SK-N-DZ (cell line): ENCODE results near the gene SCN1B.
A peak's percentile ranks its signal among the peaks of the same experiment; 100 is the strongest.
"Not testable (repeated sequence)": the region's sequence is repeated elsewhere in the genome, so short reads cannot be mapped to it uniquely, and the experiment has no call there.

Experiments used
- DNase-seq: peaks from one replicate; pipeline ENCODE4 v3.0.0-alpha.2; 2015; ENCODE audit warnings: low spot score

The SCN1B gene

GRCh38 chr19:35000647-35001501 lies 29.4 kb upstream of the SCN1B start:
- peak; percentile 32 for DNase-seq

- DNase-seq = no peak
These were observed 28.2 kb upstream of the SCN1B start for GRCh38 chr19:35002037-35002535.

- DNase-seq = no peak
These were observed 25.6 kb upstream of the SCN1B start for GRCh38 chr19:35004517-35005255.

GRCh38 chr19:35005256-35005977 lies 24.9 kb upstream of the SCN1B start:
- no peak for DNase-seq

GRCh38 chr19:35006007-35006341 lies 24.3 kb upstream of the SCN1B start:
- DNase-seq = not testable (repeated sequence)

- DNase-seq = no peak
These were observed 23.8 kb upstream of the SCN1B start for GRCh38 chr19:35006342-35006998.

GRCh38 chr19:35006999-35007365 lies 23.3 kb upstream of the SCN1B start:
- no peak for DNase-seq

- DNase-seq = not testable (repeated sequence)
These were observed 22.8 kb upstream of the SCN1B start for GRCh38 chr19:35007427-35007826.

GRCh38 chr19:35008891-35009341 lies 21.4 kb upstream of the SCN1B start:
- no peak for DNase-seq

GRCh38 chr19:35009424-35010415 lies 20.6 kb upstream of the SCN1B start:
- DNase-seq = no peak

- no peak for DNase-seq
These were observed 19.1 kb upstream of the SCN1B start for GRCh38 chr19:35011091-35011689.

GRCh38 chr19:35011737-35012682 lies 18.3 kb upstream of the SCN1B start:
- no peak for DNase-seq

GRCh38 chr19:35013041-35013819 lies 17.0 kb upstream of the SCN1B start:
- DNase-seq = peak; percentile 54

GRCh38 chr19:35013820-35014754 lies 16.2 kb upstream of the SCN1B start:
- DNase-seq = no peak

- DNase-seq = not testable (repeated sequence)
These were observed 15.5 kb upstream of the SCN1B start for GRCh38 chr19:35014774-35015173.

GRCh38 chr19:35015270-35015953 lies 14.9 kb upstream of the SCN1B start:
- DNase-seq = no peak
